NT2/D1 (cell line): ENCODE measurements around the gene GALNT14.

Experiments
- YY1 ChIP-seq: IDR thresholded peaks from 2 replicates; pipeline ENCODE4 v1.6.1; 2011; ENCODE audit not compliant: insufficient read length, insufficient read depth
- ZNF274 ChIP-seq: IDR thresholded peaks from 2 replicates; pipeline ENCODE4 v1.6.1; 2011; ENCODE audit warnings: mild to moderate bottlenecking, low read depth, low read length

- TF ChIP-seq ZNF274 (no peak), YY1 (no peak)
These were observed 187.9 kb downstream of the GALNT14 start for GRCh38 chr2:30950339-30950738.
